Measurements from ENCODE around the gene GOLGB1.
"Not testable (repeated sequence)": the region's sequence is repeated elsewhere in the genome, so short reads cannot be mapped to it uniquely, and the experiment has no call there.

The GOLGB1 gene, protein sequence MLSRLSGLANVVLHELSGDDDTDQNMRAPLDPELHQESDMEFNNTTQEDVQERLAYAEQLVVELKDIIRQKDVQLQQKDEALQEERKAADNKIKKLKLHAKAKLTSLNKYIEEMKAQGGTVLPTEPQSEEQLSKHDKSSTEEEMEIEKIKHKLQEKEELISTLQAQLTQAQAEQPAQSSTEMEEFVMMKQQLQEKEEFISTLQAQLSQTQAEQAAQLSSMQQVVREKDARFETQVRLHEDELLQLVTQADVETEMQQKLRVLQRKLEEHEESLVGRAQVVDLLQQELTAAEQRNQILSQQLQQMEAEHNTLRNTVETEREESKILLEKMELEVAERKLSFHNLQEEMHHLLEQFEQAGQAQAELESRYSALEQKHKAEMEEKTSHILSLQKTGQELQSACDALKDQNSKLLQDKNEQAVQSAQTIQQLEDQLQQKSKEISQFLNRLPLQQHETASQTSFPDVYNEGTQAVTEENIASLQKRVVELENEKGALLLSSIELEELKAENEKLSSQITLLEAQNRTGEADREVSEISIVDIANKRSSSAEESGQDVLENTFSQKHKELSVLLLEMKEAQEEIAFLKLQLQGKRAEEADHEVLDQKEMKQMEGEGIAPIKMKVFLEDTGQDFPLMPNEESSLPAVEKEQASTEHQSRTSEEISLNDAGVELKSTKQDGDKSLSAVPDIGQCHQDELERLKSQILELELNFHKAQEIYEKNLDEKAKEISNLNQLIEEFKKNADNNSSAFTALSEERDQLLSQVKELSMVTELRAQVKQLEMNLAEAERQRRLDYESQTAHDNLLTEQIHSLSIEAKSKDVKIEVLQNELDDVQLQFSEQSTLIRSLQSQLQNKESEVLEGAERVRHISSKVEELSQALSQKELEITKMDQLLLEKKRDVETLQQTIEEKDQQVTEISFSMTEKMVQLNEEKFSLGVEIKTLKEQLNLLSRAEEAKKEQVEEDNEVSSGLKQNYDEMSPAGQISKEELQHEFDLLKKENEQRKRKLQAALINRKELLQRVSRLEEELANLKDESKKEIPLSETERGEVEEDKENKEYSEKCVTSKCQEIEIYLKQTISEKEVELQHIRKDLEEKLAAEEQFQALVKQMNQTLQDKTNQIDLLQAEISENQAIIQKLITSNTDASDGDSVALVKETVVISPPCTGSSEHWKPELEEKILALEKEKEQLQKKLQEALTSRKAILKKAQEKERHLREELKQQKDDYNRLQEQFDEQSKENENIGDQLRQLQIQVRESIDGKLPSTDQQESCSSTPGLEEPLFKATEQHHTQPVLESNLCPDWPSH (N-terminal part only)

DNA sequence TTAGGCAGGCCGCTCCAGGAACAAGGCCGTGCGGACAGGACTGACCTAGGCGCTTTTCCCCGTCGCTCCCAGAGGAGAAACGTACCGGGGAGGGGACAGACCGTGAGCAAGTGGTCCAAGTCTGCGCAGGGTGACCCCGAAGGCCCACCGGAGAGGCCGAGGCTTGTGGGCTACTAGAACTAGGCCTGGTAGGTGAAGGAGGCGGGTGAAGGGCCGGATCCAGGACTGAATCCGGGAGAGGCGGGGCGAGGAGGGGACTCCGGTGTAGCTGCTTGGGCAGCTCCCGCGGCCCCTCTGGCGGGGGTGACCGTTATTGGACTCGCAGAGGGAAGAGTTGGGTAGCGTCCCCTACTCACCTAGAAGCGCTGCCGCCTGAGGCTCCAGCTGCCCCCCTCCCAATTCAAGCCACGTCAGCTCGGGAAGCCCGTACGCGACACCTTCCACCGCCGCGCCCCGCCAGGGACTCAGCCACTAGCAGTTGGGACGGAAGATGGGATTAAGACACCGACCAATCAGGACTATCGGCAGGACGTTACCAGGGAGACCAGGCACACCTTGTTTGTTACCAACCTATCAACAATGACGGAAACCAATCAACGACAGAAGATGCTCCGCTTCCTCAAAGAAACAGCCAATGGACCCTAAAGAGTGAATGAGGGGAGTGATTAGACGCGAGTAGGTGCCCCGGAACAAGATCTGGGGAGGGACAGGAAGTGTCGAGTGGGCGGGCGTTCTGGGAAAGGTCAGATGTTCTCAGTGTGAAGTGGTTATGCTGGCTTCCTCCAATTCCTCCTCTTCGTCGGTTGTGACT is at the start of gene GOLGB1:
Gene GOLGB1, minus strand, starts transcription at position 466 of the 811 bp plus-strand sequence. CDS start 18,770 bp downstream, outside the sequence.
- peak; percentile 96 to 98 (median 97) for DNase-seq

DNA sequence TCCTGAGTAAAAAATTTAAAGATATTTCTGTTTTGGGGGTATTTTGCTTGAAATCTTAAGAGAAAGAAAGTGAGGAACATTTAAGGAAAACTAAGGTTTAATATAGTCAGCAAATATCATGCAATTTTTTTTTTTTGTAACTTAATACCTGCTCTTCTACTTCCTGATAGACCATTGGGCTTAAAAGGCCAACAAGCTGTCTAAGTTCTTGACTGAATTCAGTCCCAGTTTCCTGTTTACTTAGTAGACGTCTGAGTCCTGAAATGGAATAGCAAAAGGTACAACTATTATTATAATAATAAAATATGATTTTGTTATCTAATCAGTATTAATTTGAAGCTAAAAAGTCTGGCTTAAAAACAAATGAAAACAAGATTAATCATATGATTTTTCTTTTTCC is 47.4 kb upstream of the GOLGB1 start:
- no peak for DNase-seq

GRCh38 chr3:121794264-121794983 is 44.9 kb upstream of the GOLGB1 start:
- DNase-seq = no peak

DNA sequence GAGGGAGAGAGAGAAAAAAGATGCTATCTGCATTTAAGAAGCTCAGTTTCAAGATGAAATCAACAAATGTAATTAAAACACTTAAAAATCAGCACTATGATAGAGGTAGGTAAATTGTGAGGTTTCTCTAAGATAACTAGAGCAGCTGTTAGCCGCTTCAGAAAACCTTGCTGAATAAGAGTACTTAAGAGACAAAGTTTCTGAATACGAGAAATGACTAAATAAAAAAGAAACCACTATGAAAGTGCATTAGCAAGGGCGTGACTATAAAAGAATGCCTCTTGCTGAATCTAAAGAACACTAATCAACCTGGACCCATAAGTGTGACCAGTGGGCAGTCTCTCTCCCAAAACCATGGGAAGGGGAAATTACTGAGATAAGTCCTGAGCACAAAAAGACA is 43.5 kb upstream of the GOLGB1 start:
- no peak for DNase-seq

GRCh38 chr3:121786485-121786884 is 36.9 kb upstream of the GOLGB1 start:
- DNase-seq = no peak

DNA sequence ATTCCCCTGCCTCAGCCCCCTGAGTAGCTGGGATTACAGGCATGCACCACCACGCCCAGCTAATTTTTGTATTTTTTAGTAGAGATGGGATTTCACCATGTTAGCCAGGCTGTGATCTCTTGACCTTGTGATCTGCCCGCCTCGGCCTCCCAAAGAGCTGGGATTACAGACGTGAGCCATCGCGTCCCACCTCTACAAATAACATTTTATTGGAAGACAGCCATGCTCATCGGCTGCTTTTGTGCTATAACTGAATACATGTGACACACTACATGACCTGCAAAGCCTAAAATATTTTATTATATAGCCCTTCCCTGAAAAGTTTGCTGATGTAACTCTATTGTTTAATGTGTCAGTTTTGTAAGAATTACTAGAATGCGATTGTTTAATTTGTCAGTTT is 33.2 kb upstream of the GOLGB1 start:
- DNase-seq = not testable (repeated sequence)

DNA sequence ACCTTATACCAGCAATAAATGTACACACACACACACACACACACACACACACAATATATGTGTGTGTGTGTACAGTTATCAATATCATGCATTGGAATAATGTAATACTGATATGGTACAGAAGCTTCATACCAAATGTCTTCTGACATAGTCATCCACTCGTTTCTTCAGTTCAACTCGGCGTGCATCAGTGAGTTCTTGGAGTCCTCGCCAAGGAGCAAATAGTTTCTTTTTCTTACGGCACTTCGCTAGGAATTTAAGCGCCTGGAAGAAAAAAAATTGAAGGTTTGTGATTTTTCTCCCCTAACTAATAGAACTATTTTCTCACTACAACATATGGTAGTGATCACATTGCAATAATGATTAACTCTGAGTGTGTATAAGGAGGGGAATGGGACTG is 32.1 kb upstream of the GOLGB1 start:
- no peak for DNase-seq

DNA sequence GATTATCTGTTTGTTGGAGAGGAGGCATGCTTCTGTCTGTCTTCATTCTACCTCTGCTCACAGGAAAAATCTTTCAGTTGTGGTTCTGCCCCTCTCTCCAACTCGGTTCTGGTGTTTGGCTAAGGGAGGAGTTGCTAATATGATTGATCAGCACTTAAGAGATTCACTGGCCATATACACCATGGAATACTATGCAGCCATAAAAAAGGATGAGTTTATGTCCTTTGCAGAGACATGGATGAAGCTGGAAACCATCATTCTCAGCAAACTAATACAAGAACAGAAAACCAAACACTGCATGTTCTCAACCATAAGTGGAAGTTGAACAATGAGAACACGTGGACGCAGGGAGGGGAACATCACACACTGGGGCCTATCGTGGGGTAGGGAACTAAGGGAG is 25.6 kb upstream of the GOLGB1 start:
- DNase-seq = not testable (repeated sequence)

DNA sequence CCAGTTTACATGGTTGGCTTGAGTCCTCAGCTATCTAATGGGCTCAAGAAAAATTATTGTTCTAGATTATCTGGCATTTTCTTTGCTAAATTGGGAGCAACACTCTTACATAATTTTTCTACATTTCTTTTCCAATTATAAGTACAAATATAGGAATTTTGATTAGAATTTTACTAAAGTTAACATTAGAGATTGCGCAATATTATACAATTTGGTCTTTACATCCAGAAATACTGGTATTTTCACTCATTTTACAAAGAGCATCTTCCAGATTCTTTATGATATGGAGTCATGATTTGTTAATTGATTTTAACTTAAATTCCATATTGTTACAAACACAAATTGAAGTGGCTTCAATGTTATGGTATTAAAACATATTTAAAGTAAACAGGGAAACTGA is 19.7 kb upstream of the GOLGB1 start:
- no peak for DNase-seq

DNA sequence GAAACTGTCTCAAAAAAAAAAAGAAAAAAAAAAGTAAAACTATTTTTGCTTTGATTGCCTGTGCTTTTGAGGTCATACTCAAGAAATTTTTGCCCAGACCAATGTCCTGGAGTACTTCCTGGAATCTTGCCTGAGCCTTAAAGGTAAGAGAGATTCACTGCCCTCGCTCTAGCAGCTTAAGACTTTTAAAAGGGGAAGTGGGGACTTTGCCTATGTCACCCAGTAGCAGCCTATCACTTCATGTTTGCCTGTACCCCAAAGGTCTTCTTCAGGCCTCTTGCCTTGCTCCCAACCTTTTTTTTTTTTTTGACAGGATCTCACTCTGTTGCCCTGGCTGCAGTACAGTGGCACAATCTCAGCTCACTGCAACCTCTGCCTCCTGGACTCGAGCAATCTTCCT is 18.9 kb upstream of the GOLGB1 start:
- no peak for DNase-seq

- DNase-seq = no peak
These were observed 10.1 kb upstream of the GOLGB1 start for GRCh38 chr3:121759541-121760202.

- DNase-seq = no peak
These were observed 9.3 kb upstream of the GOLGB1 start for GRCh38 chr3:121758727-121759450.

DNA sequence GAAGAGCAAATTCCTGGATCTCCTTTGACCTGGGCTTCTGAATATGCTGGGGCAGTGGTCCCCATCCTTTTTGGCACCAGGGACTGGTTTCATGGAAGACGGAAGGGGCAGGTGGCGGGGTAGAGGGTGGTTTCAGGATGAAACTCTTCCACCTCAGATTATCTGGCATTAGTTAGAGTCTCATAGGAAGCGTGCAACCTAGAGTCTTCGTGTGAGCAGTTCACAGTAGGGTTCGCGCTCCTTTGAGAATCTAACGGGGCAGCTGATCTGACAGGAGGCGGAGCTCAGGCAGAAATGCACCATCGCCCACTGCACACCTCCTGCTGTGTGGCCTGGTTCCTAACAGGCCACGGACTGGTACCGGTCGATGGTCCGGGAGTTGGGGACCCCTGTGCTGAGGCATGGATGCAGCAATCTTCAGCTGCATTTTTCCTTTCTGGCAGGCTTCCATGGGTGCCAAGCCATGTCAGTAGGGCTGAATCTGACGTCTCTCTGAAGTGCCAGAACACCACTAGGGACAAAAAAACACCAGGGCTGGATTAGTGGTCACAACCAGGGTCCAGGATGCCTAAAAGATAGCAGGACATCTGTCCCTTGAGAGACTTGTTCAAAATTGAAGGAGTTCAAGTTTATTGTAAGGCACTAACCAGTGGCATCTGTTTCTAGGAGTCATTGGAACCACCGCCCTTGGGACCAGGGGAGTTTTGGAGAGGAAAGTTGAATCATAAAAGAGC is 8.4 kb upstream of the GOLGB1 start:
- DNase-seq = no peak

GRCh38 chr3:121757087-121757811 is 7.7 kb upstream of the GOLGB1 start:
- DNase-seq = no peak

- DNase-seq = no peak
These were observed 3.2 kb upstream of the GOLGB1 start for GRCh38 chr3:121752772-121753171.

DNA sequence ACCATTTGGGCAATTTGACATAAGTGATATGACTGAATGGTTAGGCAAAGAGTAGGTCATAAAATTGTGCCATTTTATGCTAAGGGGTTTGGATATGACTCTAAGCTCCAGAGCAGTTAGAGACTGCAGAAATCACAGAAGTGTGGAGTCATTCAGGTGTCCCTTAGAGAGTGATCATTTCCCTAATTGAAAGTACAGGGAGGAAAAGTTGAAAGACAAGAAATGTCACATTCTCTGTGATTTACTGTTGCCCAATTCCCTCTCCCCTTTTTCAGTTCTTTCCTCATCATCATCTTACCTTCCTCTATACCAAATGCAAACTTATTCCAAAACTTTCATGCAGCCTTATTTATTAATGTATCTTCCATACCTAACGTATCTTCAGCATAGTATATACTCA is 2.7 kb upstream of the GOLGB1 start:
- DNase-seq = no peak

DNA sequence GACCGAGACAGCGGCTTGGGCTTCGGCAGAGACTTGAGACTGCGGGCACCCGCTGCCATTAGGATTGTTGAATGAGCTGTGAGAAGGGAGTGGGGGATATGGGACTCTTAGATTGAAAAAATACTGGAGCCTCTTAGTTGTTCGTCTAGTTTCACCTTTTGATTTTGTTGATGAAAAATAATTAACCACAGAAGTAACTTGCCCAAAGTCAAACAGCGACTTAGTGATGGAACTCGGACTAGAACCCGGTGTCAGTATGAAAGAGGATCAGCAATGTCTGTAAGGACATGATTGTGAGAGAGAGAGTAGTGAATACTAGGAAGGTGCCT is 510 bp upstream of the GOLGB1 start:
- DNase-seq = no peak

DNA sequence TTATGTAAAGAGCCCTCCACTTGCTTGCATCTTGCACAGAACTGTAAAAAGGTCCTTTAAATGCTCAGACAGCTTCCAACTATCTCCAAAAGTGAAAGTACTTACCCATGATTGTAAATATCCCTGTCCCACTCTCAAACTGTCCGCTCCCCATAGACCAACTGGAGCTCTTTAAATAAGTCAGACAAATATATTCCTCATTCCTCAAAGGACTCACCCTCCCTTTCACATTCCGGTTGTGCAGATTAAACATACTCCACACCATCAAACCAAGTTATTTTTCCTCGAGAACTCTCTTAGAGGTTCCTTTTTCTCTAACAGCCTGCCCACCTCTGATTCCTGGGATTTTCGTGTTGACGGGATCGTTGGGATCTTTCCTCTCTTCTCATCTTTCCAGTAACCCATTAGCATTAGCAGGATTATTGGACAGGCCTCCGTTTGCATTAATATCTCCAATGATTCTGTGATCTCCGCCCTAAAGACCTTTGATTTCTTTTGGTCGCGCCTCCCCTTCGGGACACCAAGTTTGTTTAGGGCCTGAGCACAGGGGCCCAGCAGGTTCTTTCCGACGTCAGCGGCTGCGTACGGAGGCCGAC is 763 bp downstream of the GOLGB1 start:
- peak; percentile 53 to 68 (median 53) for DNase-seq
